Rectal smooth muscle tissue (tissue), 1 donor: ENCODE measurements around the gene UGT1A9.

ENCODE experiments used
- H3K27ac ChIP-seq: one replicate; pipeline ENCODE4 v1.7.0; 2013; ENCODE audit warnings: low read depth, low read length, inconsistent platforms
- H3K27me3 ChIP-seq: one replicate; pipeline ENCODE4 v1.7.0; 2013; ENCODE audit warnings: low read length; ENCODE audit not compliant: control insufficient read depth, insufficient read depth
- H3K36me3 ChIP-seq: one replicate; pipeline ENCODE4 v1.7.0; 2013; ENCODE audit warnings: low read length; ENCODE audit not compliant: control insufficient read depth, insufficient read depth
- H3K4me1 ChIP-seq: one replicate; pipeline ENCODE4 v1.7.0; 2013; ENCODE audit warnings: low read length; ENCODE audit not compliant: control insufficient read depth, insufficient read depth
- H3K4me3 ChIP-seq: one replicate; pipeline ENCODE4 v1.7.0; 2013; ENCODE audit warnings: low read length
- H3K9ac ChIP-seq: one replicate; pipeline ENCODE4 v1.7.0; 2013; ENCODE audit warnings: low read length

Gene UGT1A9

GRCh38 chr2:233758141-233758540 is 86.4 kb downstream of the UGT1A9 start:
- Histone ChIP-seq H3K36me3 (no peaks in the 10 kb centered on the region), H3K9ac (no peak overlapping the region), H3K27ac (no peak overlapping the region), H3K27me3 (no peaks in the 10 kb centered on the region), H3K4me1 (no peaks in the 10 kb centered on the region), H3K4me3 (no peak overlapping the region)

- H3K27me3 ChIP-seq = no peaks in the 10 kb centered on the region
- no peaks in the 10 kb centered on the region for H3K36me3 ChIP-seq
- no peaks in the 10 kb centered on the region for H3K4me1 ChIP-seq
- no peak overlapping the region for H3K4me3 ChIP-seq
- no peak overlapping the region for H3K27ac ChIP-seq
- no peak overlapping the region for H3K9ac ChIP-seq
Observed at GRCh38 chr2:233758849-233759248, 87.2 kb downstream of the UGT1A9 start.

- no peak within 1 kb of the TSS for H3K4me3 ChIP-seq
- no peak within 1 kb of the TSS for H3K27ac ChIP-seq
- H3K27me3 ChIP-seq = no peaks in the 10 kb centered on the region
- H3K4me1 ChIP-seq = no peaks in the 10 kb centered on the region
- no peak within 1 kb of the TSS for H3K9ac ChIP-seq
- no peaks in the 10 kb centered on the region for H3K36me3 ChIP-seq
Observed at GRCh38 chr2:233760043-233760442, 88.3 kb downstream of the UGT1A9 start, which contains the start of gene UGT1A1. Gene UGT1A1 (plus strand): TSS chr2:233760270. CDS start chr2:233760288, 18 bp downstream.

DNA sequence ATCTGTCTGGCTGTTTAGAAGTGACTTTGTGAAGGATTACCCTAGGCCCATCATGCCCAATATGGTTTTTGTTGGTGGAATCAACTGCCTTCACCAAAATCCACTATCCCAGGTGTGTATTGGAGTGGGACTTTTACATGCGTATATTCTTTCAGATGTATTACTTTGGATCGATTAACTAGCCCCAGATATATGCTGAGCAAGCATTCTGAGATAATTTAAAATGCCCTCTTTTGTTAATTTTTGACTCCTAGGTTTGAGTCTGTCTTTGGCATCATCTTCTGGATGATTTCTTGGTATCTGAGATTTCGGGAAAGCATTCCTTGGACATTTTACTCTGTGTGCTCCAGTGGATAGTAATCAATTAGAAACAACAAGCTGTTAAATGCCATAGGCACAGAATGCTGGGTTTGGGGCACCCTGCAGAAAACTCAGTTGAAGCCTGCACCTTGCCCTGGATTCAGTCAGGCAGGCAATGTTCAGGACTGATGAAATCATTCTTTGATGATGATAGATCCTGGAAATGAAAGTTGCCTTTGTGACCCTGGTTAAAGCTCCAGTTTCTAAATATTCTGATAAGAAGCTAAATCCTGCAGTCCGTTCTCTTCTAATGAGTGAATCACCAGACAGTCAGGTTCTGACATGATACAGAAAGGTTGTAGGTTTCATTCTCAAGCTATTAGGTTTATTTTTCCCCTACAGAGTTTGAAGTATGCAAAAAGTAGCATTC is 89.5 kb downstream of the UGT1A9 start:
- H3K27ac ChIP-seq = no peak overlapping the region
- no peaks in the 10 kb centered on the region for H3K36me3 ChIP-seq
- H3K27me3 ChIP-seq = no peaks in the 10 kb centered on the region
- H3K9ac ChIP-seq = no peak overlapping the region
- no peak overlapping the region for H3K4me3 ChIP-seq
- no peaks in the 10 kb centered on the region for H3K4me1 ChIP-seq

GRCh38 chr2:233764264-233764663 is 92.6 kb downstream of the UGT1A9 start:
- no peak overlapping the region for H3K27ac ChIP-seq

GRCh38 chr2:233764761-233765160 is 93.1 kb downstream of the UGT1A9 start:
- Histone ChIP-seq H3K27me3 (no peaks in the 10 kb centered on the region), H3K27ac (no peak overlapping the region), H3K9ac (no peak overlapping the region), H3K4me3 (no peak overlapping the region), H3K36me3 (no peaks in the 10 kb centered on the region), H3K4me1 (no peaks in the 10 kb centered on the region)

More at GRCh38 chr2:233764264-233764663, 92.6 kb downstream of the UGT1A9 start:
- Histone ChIP-seq H3K27me3 (no peaks in the 10 kb centered on the region), H3K36me3 (no peaks in the 10 kb centered on the region), H3K9ac (no peak overlapping the region), H3K4me3 (no peak overlapping the region), H3K4me1 (no peaks in the 10 kb centered on the region)

GRCh38 chr2:233766416-233766815 is 94.7 kb downstream of the UGT1A9 start:
- no peaks in the 10 kb centered on the region for H3K4me1 ChIP-seq
- H3K9ac ChIP-seq = no peak overlapping the region
- H3K4me3 ChIP-seq = no peak overlapping the region
- H3K36me3 ChIP-seq = no peaks in the 10 kb centered on the region
- no peaks in the 10 kb centered on the region for H3K27me3 ChIP-seq
- no peak overlapping the region for H3K27ac ChIP-seq

DNA sequence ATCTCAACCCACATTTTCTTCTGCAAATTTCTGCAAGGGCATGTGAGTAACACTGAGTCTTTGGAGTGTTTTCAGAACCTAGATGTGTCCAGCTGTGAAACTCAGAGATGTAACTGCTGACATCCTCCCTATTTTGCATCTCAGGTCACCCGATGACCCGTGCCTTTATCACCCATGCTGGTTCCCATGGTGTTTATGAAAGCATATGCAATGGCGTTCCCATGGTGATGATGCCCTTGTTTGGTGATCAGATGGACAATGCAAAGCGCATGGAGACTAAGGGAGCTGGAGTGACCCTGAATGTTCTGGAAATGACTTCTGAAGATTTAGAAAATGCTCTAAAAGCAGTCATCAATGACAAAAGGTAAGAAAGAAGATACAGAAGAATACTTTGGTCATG is 96.4 kb downstream of the UGT1A9 start:
- Histone ChIP-seq H3K4me1 (no peaks in the 10 kb centered on the region), H3K27ac (no peak overlapping the region), H3K36me3 (no peaks in the 10 kb centered on the region), H3K27me3 (no peaks in the 10 kb centered on the region), H3K9ac (no peak overlapping the region), H3K4me3 (no peak overlapping the region)

DNA sequence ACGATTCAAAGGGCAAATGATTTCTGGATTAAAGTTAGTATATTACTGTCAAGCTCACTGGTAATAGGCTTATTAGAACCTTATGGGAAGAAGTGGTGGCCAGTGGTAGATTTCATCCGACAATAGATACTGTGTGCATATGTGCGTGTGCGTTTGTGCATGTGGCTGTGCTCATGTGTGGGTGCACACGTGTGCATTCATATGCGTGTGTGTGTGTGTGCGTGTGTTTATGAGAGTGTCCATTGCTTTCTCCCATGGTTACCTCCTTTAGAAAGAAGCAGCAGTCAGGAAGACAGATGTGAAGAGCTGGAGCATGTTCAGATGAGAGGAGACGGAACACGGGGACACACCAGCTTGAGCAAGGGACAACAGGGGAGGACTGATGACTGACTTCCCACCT is 97.6 kb downstream of the UGT1A9 start:
- Histone ChIP-seq H3K27ac (no peak overlapping the region), H3K9ac (no peak overlapping the region), H3K36me3 (no peaks in the 10 kb centered on the region), H3K4me1 (no peaks in the 10 kb centered on the region), H3K4me3 (no peak overlapping the region), H3K27me3 (no peaks in the 10 kb centered on the region)

- Histone ChIP-seq H3K9ac (no peak overlapping the region), H3K4me3 (no peak overlapping the region), H3K36me3 (no peaks in the 10 kb centered on the region), H3K4me1 (no peaks in the 10 kb centered on the region), H3K27me3 (no peaks in the 10 kb centered on the region), H3K27ac (no peak overlapping the region)
Observed at GRCh38 chr2:233772153-233772552, 100.5 kb downstream of the UGT1A9 start.

DNA sequence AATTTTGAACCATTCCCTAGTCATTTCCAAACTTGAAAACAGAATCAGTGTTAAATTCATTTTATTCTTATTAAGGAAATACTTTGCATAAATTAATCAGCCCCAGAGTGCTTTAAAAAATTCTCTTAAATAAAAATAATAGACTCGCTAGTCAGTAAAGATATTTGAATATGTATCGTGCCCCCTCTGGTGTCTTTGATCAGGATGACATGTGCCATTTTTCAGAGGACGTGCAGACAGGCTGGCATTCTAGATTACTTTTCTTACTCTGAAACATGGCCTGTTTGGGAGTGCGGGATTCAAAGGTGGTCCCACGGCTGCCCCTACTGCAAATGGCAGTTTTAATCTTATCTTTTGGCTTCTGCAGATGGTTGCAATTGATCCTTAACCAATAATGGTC is 100.9 kb downstream of the UGT1A9 start:
- H3K27me3 ChIP-seq = no peaks in the 10 kb centered on the region
- no peaks in the 10 kb centered on the region for H3K4me1 ChIP-seq

GRCh38 chr2:233773854-233774253 is 102.2 kb downstream of the UGT1A9 start:
- Histone ChIP-seq H3K4me3 (no peak overlapping the region), H3K27me3 (no peaks in the 10 kb centered on the region), H3K36me3 (no peaks in the 10 kb centered on the region), H3K4me1 (no peaks in the 10 kb centered on the region), H3K27ac (no peak overlapping the region), H3K9ac (no peak overlapping the region)

More for the DNA sequence above, 100.9 kb downstream of the UGT1A9 start:
- H3K4me3 ChIP-seq = no peak overlapping the region
- no peaks in the 10 kb centered on the region for H3K36me3 ChIP-seq
- H3K27ac ChIP-seq = no peak overlapping the region
- no peak overlapping the region for H3K9ac ChIP-seq

GRCh38 chr2:233775414-233775813 is 103.7 kb downstream of the UGT1A9 start:
- no peak overlapping the region for H3K9ac ChIP-seq
- no peak overlapping the region for H3K4me3 ChIP-seq
- no peaks in the 10 kb centered on the region for H3K27me3 ChIP-seq
- H3K27ac ChIP-seq = no peak overlapping the region
- no peaks in the 10 kb centered on the region for H3K36me3 ChIP-seq
- H3K4me1 ChIP-seq = no peaks in the 10 kb centered on the region
